HL-60 (cell line): ENCODE results near the gene PCBD2.

Source experiments
- DNase-seq, 2 experiments: peaks; one replicate each; pipeline ENCODE4 v3.0.0-alpha.2; 2010 to 2020; ENCODE audit warnings: low read depth in 1 of 2, low spot score in 1 of 2
- H3K27ac ChIP-seq: fragments of 250-450 bp; sonication (Bioruptor Pico); replicated peaks from 2 replicates; pipeline ENCODE4 v1.5.1; 2020; ENCODE audit warnings: mild to moderate bottlenecking, moderate library complexity
- H3K27me3 ChIP-seq: fragments of 250-450 bp; sonication (Bioruptor Pico); 2 replicates; pipeline ENCODE4 v1.5.1; 2021; ENCODE audit warnings: mild to moderate bottlenecking, moderate library complexity; ENCODE audit not compliant: insufficient read depth, poor library complexity, severe bottlenecking
- H3K4me3 ChIP-seq: replicated peaks from 2 replicates; pipeline ENCODE4 v1.5.1; 2011; ENCODE audit warnings: mild to moderate bottlenecking, control low read depth, low read length; ENCODE audit not compliant: insufficient read depth
- CTCF ChIP-seq: IDR thresholded peaks from one replicate; pipeline ENCODE4 v1.5.1; 2011; ENCODE audit warnings: low read length, control low read depth, inconsistent platforms; ENCODE audit not compliant: insufficient read depth
- GABPA ChIP-seq: IDR thresholded peaks from 2 replicates; pipeline ENCODE4 v1.6.1; 2012; ENCODE audit warnings: low read depth
- POLR2AphosphoS5 ChIP-seq: IDR thresholded peaks from 2 replicates; pipeline ENCODE4 v1.6.1; 2012; ENCODE audit warnings: low read depth
- SPI1 ChIP-seq: IDR thresholded peaks from 2 replicates; pipeline ENCODE4 v1.6.1; 2012; ENCODE audit warnings: low read depth, mild to moderate bottlenecking, borderline replicate concordance
- TF ChIP-seq, protein P1 (sequence below): IDR thresholded peaks from 2 replicates; pipeline ENCODE4 v1.6.1; 2012; ENCODE audit warnings: low read depth; ENCODE audit not compliant: insufficient replicate concordance

Gene PCBD2

GRCh38 chr5:134957920-134958608, 53.1 kb downstream of the PCBD2 start:
- no peak for TF ChIP-seq CTCF
- no peak for TF ChIP-seq GABPA
- TF ChIP-seq, protein P1, sequence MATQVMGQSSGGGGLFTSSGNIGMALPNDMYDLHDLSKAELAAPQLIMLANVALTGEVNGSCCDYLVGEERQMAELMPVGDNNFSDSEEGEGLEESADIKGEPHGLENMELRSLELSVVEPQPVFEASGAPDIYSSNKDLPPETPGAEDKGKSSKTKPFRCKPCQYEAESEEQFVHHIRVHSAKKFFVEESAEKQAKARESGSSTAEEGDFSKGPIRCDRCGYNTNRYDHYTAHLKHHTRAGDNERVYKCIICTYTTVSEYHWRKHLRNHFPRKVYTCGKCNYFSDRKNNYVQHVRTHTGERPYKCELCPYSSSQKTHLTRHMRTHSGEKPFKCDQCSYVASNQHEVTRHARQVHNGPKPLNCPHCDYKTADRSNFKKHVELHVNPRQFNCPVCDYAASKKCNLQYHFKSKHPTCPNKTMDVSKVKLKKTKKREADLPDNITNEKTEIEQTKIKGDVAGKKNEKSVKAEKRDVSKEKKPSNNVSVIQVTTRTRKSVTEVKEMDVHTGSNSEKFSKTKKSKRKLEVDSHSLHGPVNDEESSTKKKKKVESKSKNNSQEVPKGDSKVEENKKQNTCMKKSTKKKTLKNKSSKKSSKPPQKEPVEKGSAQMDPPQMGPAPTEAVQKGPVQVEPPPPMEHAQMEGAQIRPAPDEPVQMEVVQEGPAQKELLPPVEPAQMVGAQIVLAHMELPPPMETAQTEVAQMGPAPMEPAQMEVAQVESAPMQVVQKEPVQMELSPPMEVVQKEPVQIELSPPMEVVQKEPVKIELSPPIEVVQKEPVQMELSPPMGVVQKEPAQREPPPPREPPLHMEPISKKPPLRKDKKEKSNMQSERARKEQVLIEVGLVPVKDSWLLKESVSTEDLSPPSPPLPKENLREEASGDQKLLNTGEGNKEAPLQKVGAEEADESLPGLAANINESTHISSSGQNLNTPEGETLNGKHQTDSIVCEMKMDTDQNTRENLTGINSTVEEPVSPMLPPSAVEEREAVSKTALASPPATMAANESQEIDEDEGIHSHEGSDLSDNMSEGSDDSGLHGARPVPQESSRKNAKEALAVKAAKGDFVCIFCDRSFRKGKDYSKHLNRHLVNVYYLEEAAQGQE = no peak
- no peak for TF ChIP-seq POLR2AphosphoS5
- no peak for TF ChIP-seq SPI1
- Histone ChIP-seq H3K27me3 (no peaks in the 10 kb centered on the region), H3K4me3 (no peak overlapping the region), H3K27ac (no peak overlapping the region)
- DNase-seq = no peak

- no peak overlapping the region for H3K27ac ChIP-seq
- TF ChIP-seq GABPA = no peak
- no peak for TF ChIP-seq CTCF
- TF ChIP-seq POLR2AphosphoS5 = no peak
- TF ChIP-seq, protein P1 = no peak
- no peak for TF ChIP-seq SPI1
- no peak for DNase-seq
- no peak overlapping the region for H3K4me3 ChIP-seq
- H3K27me3 ChIP-seq = no peaks in the 10 kb centered on the region
Observed at GRCh38 chr5:134958755-134959154, 53.8 kb downstream of the PCBD2 start.

DNA sequence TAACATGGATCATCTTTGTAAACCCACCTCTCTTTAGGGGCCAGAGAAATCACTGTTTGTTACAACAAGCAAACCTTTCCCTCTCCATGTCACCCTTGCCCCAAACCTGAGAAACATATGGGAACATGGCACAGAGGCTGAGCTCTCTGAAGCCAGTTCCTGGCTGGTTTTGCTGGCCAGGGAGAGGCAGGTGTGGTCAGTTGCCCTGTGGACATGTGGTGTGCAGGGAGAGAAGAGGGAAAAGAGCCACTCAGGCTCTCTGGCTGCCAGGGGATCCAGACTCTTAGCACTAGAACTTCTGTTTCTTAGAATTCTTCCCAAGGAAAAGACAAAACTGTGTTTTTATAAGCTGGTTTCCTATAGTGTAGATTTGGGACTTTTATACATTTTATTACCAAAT, 58.2 kb downstream of the PCBD2 start:
- Histone ChIP-seq H3K4me3 (no peak overlapping the region), H3K27me3 (no peaks in the 10 kb centered on the region), H3K27ac (no peak overlapping the region)
- no peak for DNase-seq
- TF ChIP-seq SPI1 (no peak), POLR2AphosphoS5 (no peak), GABPA (no peak), CTCF (no peak)
- TF ChIP-seq, protein P1 = no peak
